H1 (cell line): ENCODE measurements around the gene RANBP17. TPM values are rescaled to one million over a fixed set of nuclear protein-coding genes. Genes with fewer than 3 reads are reported as not detected.

ENCODE experiments used
- CTCF ChIA-PET: fragments of 300-600 bp; sonication (Branson Sonifier 250); formaldehyde crosslinking; loops from one replicate; lab custom pipeline; 2021; ENCODE audit not compliant: partially characterized antibody; lab: Charles Lee
- POLR2A ChIA-PET: fragments of 300-600 bp; sonication (Branson Sonifier 250); formaldehyde crosslinking; loops from one replicate; lab custom pipeline; 2021; ENCODE audit warnings: inconsistent platforms; ENCODE audit not compliant: partially characterized antibody; lab: Charles Lee
- DNase-seq, 2 experiments: peaks; one replicate each; pipeline versions ENCODE4 v3.0.0 to v3.0.0-alpha.2; 2010 to 2022; ENCODE audit warnings: low spot score in 2 of 2, low read depth in 1 of 2, mixed read lengths in 1 of 2
- FAIRE-seq: peaks from 2 replicates; lab custom pipeline; 2011; peaks lifted over from hg19 to GRCh38; lab: Jason Lieb, UNC
- H2AFZ ChIP-seq: 2 replicates; pipeline ENCODE4 v1.8.1; 2012; ENCODE audit warnings: low read length, inconsistent platforms
- H2AK5ac ChIP-seq: 2 replicates; pipeline ENCODE4 v1.6.1; 2013; ENCODE audit warnings: low read depth, low read length
- H2BK120ac ChIP-seq: replicated peaks from 2 replicates; pipeline ENCODE3; 2013; ENCODE audit warnings: low read depth, low read length, inconsistent platforms
- H2BK12ac ChIP-seq: 2 replicates; pipeline ENCODE4 v1.6.1; 2013; ENCODE audit warnings: low read depth, low read length
- H2BK15ac ChIP-seq: 2 replicates; pipeline ENCODE4 v1.6.1; 2013; ENCODE audit warnings: low read length
- H2BK20ac ChIP-seq: 2 replicates; pipeline ENCODE4 v1.6.1; 2013; ENCODE audit warnings: low read length
- H2BK5ac ChIP-seq: 2 replicates; pipeline ENCODE4 v1.6.1; 2013; ENCODE audit warnings: low read depth, low read length
- H3K14ac ChIP-seq: 2 replicates; pipeline ENCODE4 v1.6.1; 2013; ENCODE audit warnings: inconsistent platforms; ENCODE audit not compliant: insufficient read length
- H3K18ac ChIP-seq: 2 replicates; pipeline ENCODE4 v1.6.1; 2013; ENCODE audit warnings: low read length; ENCODE audit errors: extremely low read depth
- H3K23ac ChIP-seq: 2 replicates; pipeline ENCODE4 v1.6.1; 2013; ENCODE audit warnings: inconsistent platforms; ENCODE audit not compliant: insufficient read length
- H3K23me2 ChIP-seq: 2 replicates; pipeline ENCODE4 v1.6.1; 2013; ENCODE audit warnings: low read depth, low read length
- H3K27ac ChIP-seq: 2 replicates; pipeline ENCODE4 v1.6.1; 2011; ENCODE audit warnings: low read depth, low read length, inconsistent platforms
- H3K27me3 ChIP-seq, 4 experiments: replicated peaks in 1 of 4; 1 replicate in 1 of 4; 2 replicates in 3 of 4; pipeline versions ENCODE4 v1.6.1 to v1.8.1; 2011 to 2013; ENCODE audit warnings: low read length in 3 of 4, mild to moderate bottlenecking in 3 of 4, inconsistent platforms in 2 of 4, mixed read lengths in 2 of 4, moderate library complexity in 1 of 4; ENCODE audit not compliant: control insufficient read depth in 3 of 4, insufficient read depth in 3 of 4; ENCODE audit errors: extremely low read depth in 1 of 4
- H3K36me3 ChIP-seq, 4 experiments: 2 replicates each; pipeline versions ENCODE4 v1.6.1 to v1.8.1; 2011 to 2013; ENCODE audit warnings: mild to moderate bottlenecking in 4 of 4, low read length in 3 of 4, moderate library complexity in 2 of 4, control low read depth in 1 of 4, inconsistent platforms in 1 of 4; ENCODE audit not compliant: insufficient read depth in 4 of 4, control insufficient read depth in 2 of 4
- H3K4ac ChIP-seq: replicated peaks from 2 replicates; pipeline ENCODE3; 2013; ENCODE audit warnings: low read length, low read depth, mixed read lengths, inconsistent platforms; ENCODE audit not compliant: insufficient read length
- H3K4me1 ChIP-seq, 4 experiments: replicated peaks in 1 of 4; 1 replicate in 1 of 4; 2 replicates in 3 of 4; pipeline versions ENCODE4 v1.6.1 to v1.8.1; 2011 to 2013; ENCODE audit warnings: low read length in 3 of 4, inconsistent platforms in 2 of 4, mixed read lengths in 1 of 4; ENCODE audit not compliant: insufficient read depth in 4 of 4, control insufficient read depth in 3 of 4
- H3K4me2 ChIP-seq, 2 experiments: 2 replicates each; pipeline versions ENCODE4 v1.6.1 to v1.8.1; 2011 to 2013; ENCODE audit warnings: low read depth in 2 of 2, low read length in 2 of 2, control low read depth in 1 of 2, inconsistent platforms in 1 of 2, mild to moderate bottlenecking in 1 of 2; ENCODE audit not compliant: insufficient read depth in 1 of 2
- H3K4me3 ChIP-seq, 4 experiments: fragments of 200-600, 300-600 bp in 1 of 4; sonication (generic), shearing (Covaris generic), sonication (Bioruptor Twin) in 1 of 4; 2 replicates each; pipeline versions ENCODE4 v1.5.1 to v1.8.1; 2011 to 2016; ENCODE audit warnings: low read length in 4 of 4, low read depth in 3 of 4, control low read depth in 2 of 4, inconsistent platforms in 2 of 4, mild to moderate bottlenecking in 2 of 4, mixed read lengths in 1 of 4, moderate library complexity in 1 of 4; ENCODE audit not compliant: insufficient read depth in 2 of 4; ENCODE audit errors: extremely low read depth in 1 of 4
- H3K56ac ChIP-seq: replicated peaks from 2 replicates; pipeline ENCODE3; 2013; ENCODE audit warnings: low read depth, mild to moderate bottlenecking, mixed read lengths, low read length, inconsistent platforms; ENCODE audit not compliant: insufficient read length
- H3K79me1 ChIP-seq: 2 replicates; pipeline ENCODE4 v1.6.1; 2013; ENCODE audit warnings: low read depth, low read length, control low read depth
- H3K79me2 ChIP-seq, 2 experiments: 2 replicates each; pipeline versions ENCODE4 v1.6.1 to v1.8.1; 2012 to 2013; ENCODE audit warnings: low read length in 2 of 2, mild to moderate bottlenecking in 2 of 2, inconsistent platforms in 1 of 2; ENCODE audit not compliant: insufficient read depth in 2 of 2, control insufficient read depth in 1 of 2
- H3K9ac ChIP-seq, 4 experiments: replicated peaks in 1 of 4; 1 replicate in 1 of 4; 2 replicates in 3 of 4; pipeline versions ENCODE4 v1.6.1 to v1.8.1; 2011 to 2013; ENCODE audit warnings: low read depth in 3 of 4, low read length in 3 of 4, control low read depth in 2 of 4, mild to moderate bottlenecking in 2 of 4, moderate library complexity in 2 of 4, inconsistent platforms in 1 of 4; ENCODE audit errors: extremely low read depth in 1 of 4
- H3K9me3 ChIP-seq, 2 experiments: 2 replicates each; pipeline versions ENCODE4 v1.6.1 to v1.8.1; 2012 to 2013; ENCODE audit warnings: mild to moderate bottlenecking in 2 of 2, moderate library complexity in 2 of 2, control low read depth in 1 of 2, inconsistent platforms in 1 of 2, low read depth in 1 of 2, low read length in 1 of 2, mixed read lengths in 1 of 2; ENCODE audit not compliant: insufficient read depth in 2 of 2
- H4K20me1 ChIP-seq, 2 experiments: replicated peaks in 1 of 2; 2 replicates each; pipeline versions ENCODE3 to v1.8.1; 2011 to 2013; ENCODE audit warnings: inconsistent platforms in 2 of 2, low read length in 2 of 2, mild to moderate bottlenecking in 1 of 2; ENCODE audit not compliant: insufficient read depth in 2 of 2, control insufficient read depth in 1 of 2
- H4K5ac ChIP-seq: 2 replicates; pipeline ENCODE4 v1.6.1; 2013; ENCODE audit warnings: low read length, low read depth, mixed read lengths, inconsistent platforms; ENCODE audit not compliant: insufficient read length
- H4K8ac ChIP-seq: 2 replicates; pipeline ENCODE4 v1.8.0; 2013; ENCODE audit warnings: mild to moderate bottlenecking, moderate library complexity, low read length, inconsistent platforms; ENCODE audit not compliant: insufficient read depth; ENCODE audit errors: extremely low read depth
- H4K91ac ChIP-seq: replicated peaks from 2 replicates; pipeline ENCODE3; 2013; ENCODE audit warnings: low read length, mixed read lengths, inconsistent platforms; ENCODE audit not compliant: insufficient read length
- BRCA1 ChIP-seq: IDR thresholded peaks from 2 replicates; pipeline ENCODE4 v1.6.1; 2012; ENCODE audit warnings: low read depth, low read length, improper control_type of control experiment
- CHD2 ChIP-seq: IDR thresholded peaks from 2 replicates; pipeline ENCODE4 v1.6.1; 2012; ENCODE audit warnings: low read length, improper control_type of control experiment
- GTF2F1 ChIP-seq: IDR thresholded peaks from 2 replicates; pipeline ENCODE4 v1.6.1; 2012; ENCODE audit warnings: low read depth, low read length, improper control_type of control experiment, borderline replicate concordance
- HDAC6 ChIP-seq: IDR thresholded peaks from one replicate; pipeline ENCODE4 v1.7.1; 2012; ENCODE audit warnings: low read depth, mild to moderate bottlenecking, inconsistent platforms, low read length, moderate library complexity
- SIRT6 ChIP-seq: IDR thresholded peaks from one replicate; pipeline ENCODE4 v1.7.1; 2012; ENCODE audit warnings: low read length, inconsistent platforms
- polyA plus RNA-seq, 7 experiments: library from polyadenylated mRNA; depleted of rRNA in 3 of 7; stranded (reverse) in 5 of 7; unstranded in 2 of 7; fragments of >200 nt in 5 of 7; fragments of 200-250 nt in 2 of 7; gene quantifications; 1 replicate in 5 of 7; 2 replicates in 1 of 7; 4 replicates in 1 of 7; pipeline versions ENCODE4 v1.2.1 to v1.2.3, GENCODE V29; 2011 to 2013; ENCODE audit warnings: missing spikeins in 2 of 7, mixed read lengths in 2 of 7
- total RNA-seq: library from RNA; stranded (reverse); fragmentation: NEBNext Ultra II Directional; extraction: Animal tissue kit (Norgen Biotek cat#: 25700); gene quantifications from 2 replicates; pipeline ENCODE4 v1.2.1, GENCODE V29; 2021

RANBP17 gene
- total and polyA plus RNA-seq, 2 of the 8 experiments (the other 6 are each of a cell fraction or from before 2014, with no cell fraction given), result 8.6 to 21.3 TPM

- TF ChIP-seq CHD2, result no peak
Observed at GRCh38 chr5:171023508-171023907, 161.7 kb downstream of the RANBP17 start (continued).

GRCh38 chr5:171024084-171024483, 162.3 kb downstream of the RANBP17 start:
- Histone ChIP-seq H2BK20ac (no peak overlapping the region), H3K56ac (no peak overlapping the region), H2BK12ac (no peak overlapping the region), H3K4me3 (no peak overlapping the region), H3K23me2 (no peaks in the 10 kb centered on the region), H2BK120ac (no peak overlapping the region), H3K4me1 (no peaks in the 10 kb centered on the region)
- no peak for FAIRE-seq
- TF ChIP-seq SIRT6 (no peak), GTF2F1 (no peak), BRCA1 (no peak), HDAC6 (no peak)
- TF ChIP-seq, all 59 proteins: peak for 0
- H3K27me3 ChIP-seq, result no peaks in the 10 kb centered on the region
- CTCF ChIA-PET, result no interaction called here
- no peak overlapping the region for H3K27ac ChIP-seq
- H3K79me1 ChIP-seq, result no peaks in the 10 kb centered on the region
- H2BK5ac ChIP-seq, result no peak overlapping the region
- peaks cover 0 to 3% (median 0%) of the 10 kb centered on the region in 4 experiments; a peak in 2 of 8 replicates for H3K36me3 ChIP-seq
- H4K91ac ChIP-seq, result no peak overlapping the region
- no peak for DNase-seq
- POLR2A ChIA-PET, result no interaction called here
- H3K79me2 ChIP-seq, result no peaks in the 10 kb centered on the region
- H3K9ac ChIP-seq, result no peak overlapping the region
- H4K20me1 ChIP-seq, result no peaks in the 10 kb centered on the region
- no peak overlapping the region for H3K23ac ChIP-seq
- no peak overlapping the region for H2AK5ac ChIP-seq
- no peak overlapping the region for H2AFZ ChIP-seq
- no peak overlapping the region for H3K14ac ChIP-seq
- peaks cover 11 to 14% of the 10 kb centered on the region in 2 experiments for H3K9me3 ChIP-seq
- no peak overlapping the region for H4K8ac ChIP-seq
- H3K4me2 ChIP-seq, result no peak overlapping the region
- no peak overlapping the region for H4K5ac ChIP-seq
- H2BK15ac ChIP-seq, result no peak overlapping the region
- H3K18ac ChIP-seq, result no peak overlapping the region
- no peak overlapping the region for H3K4ac ChIP-seq
